DOHH2 (cell line): ENCODE measurements around the gene TRMU.

ENCODE experiments used
- H3F3A ChIP-seq: fragments of 200-600 bp; sonication (generic), shearing (Covaris generic); 2 replicates; pipeline ENCODE4 v1.6.0; 2016; ENCODE audit warnings: antibody characterized with exemption, mild to moderate bottlenecking; ENCODE audit not compliant: control insufficient read depth, insufficient read depth
- H3K27ac ChIP-seq: fragments of 200-600 bp; sonication (generic); 2 replicates; pipeline ENCODE4 v1.5.1; 2014; ENCODE audit warnings: low read depth, mild to moderate bottlenecking, low read length, moderate library complexity
- H3K27me3 ChIP-seq: fragments of 200-600 bp; sonication (generic); 2 replicates; pipeline ENCODE4 v1.6.1; 2014; ENCODE audit warnings: mild to moderate bottlenecking, low read length, mixed read lengths; ENCODE audit not compliant: control insufficient read depth
- H3K36me3 ChIP-seq: fragments of 200-600 bp; sonication (generic); 2 replicates; pipeline ENCODE4 v1.6.1; 2014; ENCODE audit warnings: mild to moderate bottlenecking, low read length, moderate library complexity, mixed read lengths; ENCODE audit not compliant: control insufficient read depth
- H3K4me1 ChIP-seq: fragments of 200-600 bp; sonication (generic); 2 replicates; pipeline ENCODE4 v1.6.1; 2014; ENCODE audit warnings: mild to moderate bottlenecking, low read length, mixed read lengths; ENCODE audit not compliant: control insufficient read depth
- H3K4me2 ChIP-seq: fragments of 200-600 bp; sonication (generic); 2 replicates; pipeline ENCODE4 v1.6.0; 2014; ENCODE audit warnings: mild to moderate bottlenecking, low read length, moderate library complexity
- H3K4me3 ChIP-seq: fragments of 200-600 bp; sonication (generic); 2 replicates; pipeline ENCODE4 v1.5.1; 2014; ENCODE audit warnings: mild to moderate bottlenecking, low read length, mixed read lengths
- H3K79me2 ChIP-seq: fragments of 200-600 bp; sonication (generic); 2 replicates; pipeline ENCODE4 v1.6.1; 2014; ENCODE audit warnings: mild to moderate bottlenecking, low read length, mixed read lengths; ENCODE audit not compliant: control insufficient read depth
- H3K9me2 ChIP-seq: fragments of 200-600 bp; sonication (generic); replicated peaks from 2 replicates; pipeline ENCODE4 v1.6.1; 2014; ENCODE audit warnings: mild to moderate bottlenecking, low read length, mixed read lengths; ENCODE audit not compliant: control insufficient read depth
- H3K9me3 ChIP-seq: fragments of 200-600 bp; sonication (generic); 2 replicates; pipeline ENCODE4 v1.6.1; 2014; ENCODE audit warnings: antibody characterized with exemption, low read length, mixed read lengths; ENCODE audit not compliant: control insufficient read depth, insufficient read depth
- H4K20me1 ChIP-seq: fragments of 200-600 bp; sonication (generic); 2 replicates; pipeline ENCODE4 v1.6.0; 2014; ENCODE audit warnings: low read depth, mild to moderate bottlenecking, antibody characterized with exemption, low read length, moderate library complexity; ENCODE audit not compliant: control insufficient read depth, insufficient read depth
- EZH2phosphoT487 ChIP-seq: fragments of 200-600 bp; sonication (generic); IDR thresholded peaks from 2 replicates; pipeline ENCODE4 v1.6.1; 2017; ENCODE audit warnings: borderline replicate concordance, mild to moderate bottlenecking, antibody characterized with exemption, low read length, moderate library complexity, mixed read lengths
- TF ChIP-seq, protein P1 (sequence below): fragments of 200-600 bp; sonication (generic); IDR thresholded peaks from one replicate; pipeline ENCODE4 v1.5.1; 2014; ENCODE audit warnings: antibody characterized with exemption, mild to moderate bottlenecking, low read depth, low read length; ENCODE audit not compliant: poor library complexity, severe bottlenecking

Gene TRMU

DNA sequence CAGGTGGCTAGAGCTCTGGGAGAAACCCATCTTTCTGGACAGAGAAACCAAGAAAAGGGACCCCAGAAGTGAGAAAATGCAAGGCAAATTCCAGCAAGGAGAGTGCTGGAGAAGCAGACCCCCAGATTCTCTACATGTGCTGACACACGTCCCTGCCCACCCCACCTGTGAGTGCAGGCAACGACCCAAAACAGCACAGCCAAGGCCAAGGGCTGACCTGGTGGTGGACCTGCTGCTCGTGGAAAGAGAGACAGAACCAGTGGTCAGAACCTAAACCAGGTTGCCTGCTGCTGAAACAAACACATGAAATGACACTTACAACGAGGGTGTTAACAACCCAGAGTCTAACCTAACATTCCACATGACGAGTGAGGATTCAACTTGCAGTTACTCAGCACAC, 24.6 kb downstream of the TRMU start:
- Histone ChIP-seq H3K36me3 (peaks cover 17% of the 10 kb centered on the region), H4K20me1 (no peaks in the 10 kb centered on the region), H3F3A (peaks cover 12% of the 10 kb centered on the region; the same call in 1 of the 2 replicates), H3K9me3 (no peaks in the 10 kb centered on the region), H3K27me3 (no peaks in the 10 kb centered on the region), H3K79me2 (no peaks in the 10 kb centered on the region), H3K4me1 (no peaks in the 10 kb centered on the region), H3K27ac (no peak overlapping the region), H3K9me2 (no peaks in the 10 kb centered on the region), H3K4me2 (no peak overlapping the region), H3K4me3 (no peak overlapping the region)
- TF ChIP-seq, protein P1, sequence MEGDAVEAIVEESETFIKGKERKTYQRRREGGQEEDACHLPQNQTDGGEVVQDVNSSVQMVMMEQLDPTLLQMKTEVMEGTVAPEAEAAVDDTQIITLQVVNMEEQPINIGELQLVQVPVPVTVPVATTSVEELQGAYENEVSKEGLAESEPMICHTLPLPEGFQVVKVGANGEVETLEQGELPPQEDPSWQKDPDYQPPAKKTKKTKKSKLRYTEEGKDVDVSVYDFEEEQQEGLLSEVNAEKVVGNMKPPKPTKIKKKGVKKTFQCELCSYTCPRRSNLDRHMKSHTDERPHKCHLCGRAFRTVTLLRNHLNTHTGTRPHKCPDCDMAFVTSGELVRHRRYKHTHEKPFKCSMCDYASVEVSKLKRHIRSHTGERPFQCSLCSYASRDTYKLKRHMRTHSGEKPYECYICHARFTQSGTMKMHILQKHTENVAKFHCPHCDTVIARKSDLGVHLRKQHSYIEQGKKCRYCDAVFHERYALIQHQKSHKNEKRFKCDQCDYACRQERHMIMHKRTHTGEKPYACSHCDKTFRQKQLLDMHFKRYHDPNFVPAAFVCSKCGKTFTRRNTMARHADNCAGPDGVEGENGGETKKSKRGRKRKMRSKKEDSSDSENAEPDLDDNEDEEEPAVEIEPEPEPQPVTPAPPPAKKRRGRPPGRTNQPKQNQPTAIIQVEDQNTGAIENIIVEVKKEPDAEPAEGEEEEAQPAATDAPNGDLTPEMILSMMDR, result no peak
- no peak for TF ChIP-seq EZH2phosphoT487

DNA sequence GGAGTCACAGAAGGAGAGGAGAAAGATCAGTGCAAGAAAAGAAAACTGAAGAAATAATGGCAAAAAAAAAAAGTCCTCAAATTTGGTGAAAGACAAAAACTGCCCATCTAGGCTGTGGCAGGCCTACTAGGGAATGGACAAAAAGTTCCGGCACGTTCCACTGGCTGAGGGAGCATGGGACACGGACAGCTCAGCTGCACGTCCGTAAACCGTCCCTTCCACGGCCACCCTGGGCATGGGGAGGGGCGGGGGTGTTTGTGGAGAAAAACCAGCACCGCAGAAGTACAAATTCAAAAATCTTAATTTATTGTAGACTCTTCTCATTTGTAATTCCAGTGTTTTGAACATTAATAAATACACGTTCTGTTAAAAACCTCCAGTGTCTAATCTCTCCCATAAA, 25.4 kb downstream of the TRMU start:
- Histone ChIP-seq H4K20me1 (no peaks in the 10 kb centered on the region), H3K4me2 (no peak overlapping the region), H3K9me2 (no peaks in the 10 kb centered on the region), H3K9me3 (no peaks in the 10 kb centered on the region), H3K4me1 (no peaks in the 10 kb centered on the region), H3K27ac (no peak overlapping the region), H3K36me3 (peaks cover 9% of the 10 kb centered on the region), H3K27me3 (no peaks in the 10 kb centered on the region), H3K79me2 (no peaks in the 10 kb centered on the region), H3K4me3 (no peak overlapping the region), H3F3A (peaks cover 12% of the 10 kb centered on the region; the same call in 1 of the 2 replicates)
- TF ChIP-seq, protein P1, result no peak
- TF ChIP-seq EZH2phosphoT487, result no peak

- Histone ChIP-seq H3K4me3 (no peak overlapping the region), H3K27ac (no peak overlapping the region), H4K20me1 (no peaks in the 10 kb centered on the region), H3K9me2 (no peaks in the 10 kb centered on the region), H3K4me2 (no peak overlapping the region), H3K79me2 (no peaks in the 10 kb centered on the region), H3K27me3 (no peaks in the 10 kb centered on the region), H3K4me1 (no peaks in the 10 kb centered on the region), H3K36me3 (peaks cover 2% of the 10 kb centered on the region; the same call in 1 of the 2 replicates), H3K9me3 (no peaks in the 10 kb centered on the region), H3F3A (peaks cover 12% of the 10 kb centered on the region; the same call in 1 of the 2 replicates)
- TF ChIP-seq, protein P1, result no peak
- no peak for TF ChIP-seq EZH2phosphoT487
Observed at GRCh38 chr22:46361826-46362202, 26.3 kb downstream of the TRMU start.
